Nephron (organoid): ENCODE measurements around the gene TBCD.

Experiments
- H3K27ac Mint-ChIP-seq, 3 experiments: 2 replicates each; pipeline ENCODE4 v1.8.0; 2020; ENCODE audit warnings: mixed read lengths in 3 of 3, mild to moderate bottlenecking in 2 of 3, moderate library complexity in 1 of 3
- H3K27me3 Mint-ChIP-seq: 2 replicates; pipeline ENCODE4 v1.8.0; 2021; ENCODE audit warnings: low read depth, mild to moderate bottlenecking, moderate library complexity, mixed read lengths
- H3K36me3 Mint-ChIP-seq: 2 replicates; pipeline ENCODE4 v1.8.0; 2020; ENCODE audit warnings: low read depth, mixed read lengths
- H3K4me1 Mint-ChIP-seq: 2 replicates; pipeline ENCODE4 v1.8.0; 2020; ENCODE audit warnings: mixed read lengths
- H3K4me3 Mint-ChIP-seq, 3 experiments: 2 replicates each; pipeline ENCODE4 v1.8.0; 2020; ENCODE audit warnings: mild to moderate bottlenecking in 3 of 3, mixed read lengths in 3 of 3, moderate library complexity in 2 of 3
- H3K9me3 Mint-ChIP-seq: 2 replicates; pipeline ENCODE4 v1.8.0; 2020; ENCODE audit warnings: mixed read lengths
- TF ChIP-seq, protein P1 (sequence below), 3 experiments: fragments of 200-600 bp; sonication (generic); IDR thresholded peaks; one replicate each; pipeline ENCODE4 v1.5.0; 2021; ENCODE audit warnings: antibody characterized with exemption in 3 of 3; ENCODE audit not compliant: unreplicated experiment in 3 of 3

TBCD gene

DNA sequence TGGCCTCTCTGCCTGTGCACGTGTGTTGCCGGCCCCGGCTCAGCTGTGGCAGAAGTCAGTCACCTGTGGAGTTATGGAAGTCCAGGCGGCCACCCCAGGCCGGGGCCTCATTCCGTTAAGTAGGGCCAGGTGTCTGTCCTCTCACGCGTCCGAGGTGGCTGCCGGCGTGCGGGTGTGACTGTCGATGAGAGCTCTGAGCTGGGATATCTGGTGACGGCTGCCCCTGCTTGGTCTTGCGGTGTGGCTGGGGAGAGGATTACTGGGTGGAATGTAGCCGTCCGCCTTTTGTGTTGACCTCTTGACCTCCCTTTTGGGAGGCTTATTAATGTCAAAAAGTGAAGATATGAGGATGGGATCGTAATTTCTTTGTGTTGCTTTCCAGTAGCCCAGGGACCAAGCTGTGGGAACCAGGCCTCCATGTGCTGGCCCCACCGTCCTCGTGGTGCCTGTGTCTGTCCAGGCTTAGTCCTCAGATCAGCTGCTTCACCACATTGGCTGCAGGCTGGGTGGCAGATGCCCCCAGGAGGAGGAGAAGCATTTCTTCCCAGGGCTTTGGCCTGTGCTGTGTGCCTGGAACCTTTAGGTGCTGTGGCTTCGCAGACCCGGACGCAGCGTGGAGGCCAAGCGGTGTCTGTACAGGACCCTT is 111.0 kb downstream of the TBCD start:
- no peaks in the 10 kb centered on the region for H3K9me3 Mint-ChIP-seq
- H3K27ac Mint-ChIP-seq = peak overlapping the region; percentile 63 to 76 (median 74)
- peak overlapping the region in 1 of 3 experiments; percentile 35 for H3K4me3 Mint-ChIP-seq
- H3K27me3 Mint-ChIP-seq = no peaks in the 10 kb centered on the region
- peaks cover 75% of the 10 kb centered on the region for H3K4me1 Mint-ChIP-seq
- TF ChIP-seq, protein P1, sequence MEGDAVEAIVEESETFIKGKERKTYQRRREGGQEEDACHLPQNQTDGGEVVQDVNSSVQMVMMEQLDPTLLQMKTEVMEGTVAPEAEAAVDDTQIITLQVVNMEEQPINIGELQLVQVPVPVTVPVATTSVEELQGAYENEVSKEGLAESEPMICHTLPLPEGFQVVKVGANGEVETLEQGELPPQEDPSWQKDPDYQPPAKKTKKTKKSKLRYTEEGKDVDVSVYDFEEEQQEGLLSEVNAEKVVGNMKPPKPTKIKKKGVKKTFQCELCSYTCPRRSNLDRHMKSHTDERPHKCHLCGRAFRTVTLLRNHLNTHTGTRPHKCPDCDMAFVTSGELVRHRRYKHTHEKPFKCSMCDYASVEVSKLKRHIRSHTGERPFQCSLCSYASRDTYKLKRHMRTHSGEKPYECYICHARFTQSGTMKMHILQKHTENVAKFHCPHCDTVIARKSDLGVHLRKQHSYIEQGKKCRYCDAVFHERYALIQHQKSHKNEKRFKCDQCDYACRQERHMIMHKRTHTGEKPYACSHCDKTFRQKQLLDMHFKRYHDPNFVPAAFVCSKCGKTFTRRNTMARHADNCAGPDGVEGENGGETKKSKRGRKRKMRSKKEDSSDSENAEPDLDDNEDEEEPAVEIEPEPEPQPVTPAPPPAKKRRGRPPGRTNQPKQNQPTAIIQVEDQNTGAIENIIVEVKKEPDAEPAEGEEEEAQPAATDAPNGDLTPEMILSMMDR (IDR thresholded peaks at IDR 0.05; ENCODE audit: unreplicated experiment in 3 of 3) = no peak
- no peaks in the 10 kb centered on the region for H3K36me3 Mint-ChIP-seq

DNA sequence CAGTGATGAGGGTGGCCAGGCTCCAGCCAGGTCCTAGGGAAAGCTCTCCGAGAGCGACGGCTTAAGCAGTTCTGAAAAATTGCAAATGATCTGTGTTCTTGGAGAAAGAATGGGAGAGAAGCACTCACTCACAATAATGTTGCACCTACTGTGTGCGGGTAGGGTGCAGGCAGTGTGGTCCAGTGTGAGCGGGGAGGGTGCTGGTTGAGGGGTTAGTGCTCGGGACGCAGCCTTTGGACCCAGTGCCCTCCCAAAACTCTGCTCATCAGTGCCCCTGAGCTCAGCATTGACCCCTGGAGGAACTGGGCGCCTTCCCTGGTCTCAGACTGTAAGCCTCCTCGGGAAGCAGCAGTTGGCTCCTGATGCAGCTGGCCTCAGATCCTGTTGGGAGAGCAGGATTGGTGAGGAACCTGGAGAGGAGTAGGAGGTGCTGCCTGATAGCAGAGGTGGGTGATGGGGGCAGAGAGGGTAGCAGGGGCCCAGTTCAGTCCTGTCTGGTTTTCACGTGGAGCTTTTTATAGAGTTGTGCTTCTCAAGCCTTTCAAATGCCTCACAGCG is 111.6 kb downstream of the TBCD start:
- TF ChIP-seq, protein P1 (IDR thresholded peaks at IDR 0.05; ENCODE audit: unreplicated experiment in 3 of 3) = no peak
- Mint-ChIP-seq H3K9me3 (no peaks in the 10 kb centered on the region), H3K4me3 (peak overlapping the region in 2 of 3 experiments; percentile 28 to 62), H3K27me3 (no peaks in the 10 kb centered on the region), H3K27ac (peak overlapping the region; percentile 63 to 76 (median 74)), H3K4me1 (peaks cover 79% of the 10 kb centered on the region), H3K36me3 (no peaks in the 10 kb centered on the region)

DNA sequence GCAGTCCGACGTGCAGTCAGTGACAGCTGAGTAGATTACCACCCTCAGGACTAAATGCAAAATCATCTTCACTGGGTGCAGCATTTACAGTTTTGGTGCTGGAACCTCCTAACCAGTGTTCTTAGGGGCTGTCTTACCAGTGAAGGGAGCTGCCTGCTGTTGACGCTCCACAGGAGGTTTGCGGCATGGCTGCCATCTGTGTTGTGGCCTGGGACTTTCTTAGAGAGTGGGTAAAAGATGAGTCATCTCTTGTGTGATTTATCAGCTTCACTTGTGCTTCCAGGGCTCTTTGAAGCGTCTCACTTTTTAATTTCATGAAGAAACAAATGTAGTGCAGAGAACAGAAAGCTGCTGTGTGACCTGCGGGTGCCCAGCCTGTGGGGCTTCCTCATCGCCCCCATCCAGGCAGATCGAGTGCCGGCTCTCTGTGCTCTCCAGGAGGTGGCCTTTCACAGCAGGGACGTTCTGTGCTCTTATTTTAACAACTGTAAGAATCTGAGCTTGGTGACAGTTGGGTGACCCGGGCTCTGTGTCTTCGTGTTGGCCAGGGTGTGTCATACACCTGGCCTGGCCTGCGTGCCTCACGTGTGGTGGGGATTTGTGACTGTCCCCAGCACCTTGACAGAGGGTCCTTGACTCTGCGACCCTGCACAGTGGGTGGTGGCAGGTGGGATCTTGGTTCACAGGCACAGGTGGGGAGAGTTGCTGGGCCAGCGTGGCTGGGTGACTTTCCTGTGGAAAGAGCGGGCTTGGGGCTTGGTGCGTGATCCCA is 112.3 kb downstream of the TBCD start:
- peak overlapping the region in 1 of 3 experiments; percentile 28 for H3K4me3 Mint-ChIP-seq

DNA sequence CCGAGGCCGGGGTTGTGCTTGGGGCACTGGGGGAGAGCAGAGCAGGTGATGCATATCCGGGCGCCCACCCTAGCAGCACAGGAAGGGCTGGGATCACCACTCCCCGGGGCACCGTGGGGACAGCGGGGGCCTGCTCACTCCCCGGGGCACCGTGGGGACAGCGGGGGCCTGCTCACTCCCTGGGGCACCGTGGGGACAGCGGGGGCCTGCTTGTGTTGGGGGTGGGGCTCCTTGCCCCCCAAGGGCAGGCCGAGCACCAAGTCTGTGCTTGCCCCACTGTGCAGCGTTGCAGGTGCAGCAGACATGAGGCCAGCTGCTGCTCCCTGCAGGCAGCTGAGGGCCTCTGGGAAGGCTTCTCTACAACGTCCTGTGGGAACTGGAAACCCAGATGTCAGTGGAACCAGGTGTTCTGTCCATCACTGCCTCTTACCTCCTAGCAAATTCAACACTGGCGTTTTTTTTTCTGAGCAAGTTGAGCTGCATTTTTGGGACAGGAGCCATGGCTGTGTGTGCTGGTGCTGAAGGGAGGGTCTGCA is 112.9 kb downstream of the TBCD start:
- no peaks in the 10 kb centered on the region for H3K9me3 Mint-ChIP-seq
- TF ChIP-seq, protein P1 (IDR thresholded peaks at IDR 0.05; ENCODE audit: unreplicated experiment in 3 of 3) = no peak

More for the DNA sequence above, 112.3 kb downstream of the TBCD start:
- Mint-ChIP-seq H3K27me3 (no peaks in the 10 kb centered on the region), H3K36me3 (no peaks in the 10 kb centered on the region), H3K9me3 (no peaks in the 10 kb centered on the region), H3K4me1 (peaks cover 83% of the 10 kb centered on the region), H3K27ac (peak overlapping the region; percentile 63 to 76 (median 74))
- TF ChIP-seq, protein P1 (IDR thresholded peaks at IDR 0.05; ENCODE audit: unreplicated experiment in 3 of 3) = no peak

DNA sequence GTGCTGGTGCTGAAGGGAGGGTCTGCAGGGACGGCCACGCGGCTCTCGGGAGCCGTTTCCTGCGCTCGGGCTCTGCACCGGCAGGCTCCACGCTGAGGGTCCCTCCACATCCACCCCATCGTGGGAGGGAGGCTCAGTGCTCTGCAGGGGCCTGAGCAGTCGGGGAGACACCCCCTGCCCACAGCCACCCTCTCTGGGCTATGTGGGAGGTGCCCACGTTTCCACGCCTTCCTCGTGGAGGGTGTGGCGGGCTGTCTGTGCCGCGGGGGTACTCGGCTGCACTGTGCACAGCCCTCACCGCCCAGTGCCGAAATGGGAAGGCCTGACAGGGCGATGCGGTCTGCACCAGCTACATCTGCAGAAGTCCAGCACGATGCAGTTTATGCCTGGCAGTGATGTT is 113.4 kb downstream of the TBCD start:
- Mint-ChIP-seq H3K4me3 (no peak overlapping the region), H3K27me3 (peaks cover 5% of the 10 kb centered on the region), H3K4me1 (peaks cover 78% of the 10 kb centered on the region), H3K36me3 (peaks cover 5% of the 10 kb centered on the region), H3K9me3 (no peaks in the 10 kb centered on the region), H3K27ac (peak overlapping the region; percentile 80 to 95 (median 93))
- TF ChIP-seq, protein P1 (IDR thresholded peaks at IDR 0.05; ENCODE audit: unreplicated experiment in 3 of 3) = no peak

More for the DNA sequence above, 112.9 kb downstream of the TBCD start:
- H3K4me3 Mint-ChIP-seq = no peak overlapping the region
- peaks cover under 1% of the 10 kb centered on the region for H3K36me3 Mint-ChIP-seq
- H3K27ac Mint-ChIP-seq = peak overlapping the region in 2 of 3 experiments; percentile 74 to 76
- peaks cover 1% of the 10 kb centered on the region for H3K27me3 Mint-ChIP-seq
- H3K4me1 Mint-ChIP-seq = peaks cover 78% of the 10 kb centered on the region
